Chondrocyte (in vitro differentiated cells): Measurements from ENCODE around the gene MAPK10. TPM values are rescaled to one million over a fixed set of nuclear protein-coding genes. Genes with fewer than 3 reads are reported as not detected.

Experiments used
- DNase-seq: peaks from one replicate; pipeline ENCODE4 v3.0.0; 2021; ENCODE audit warnings: mixed read lengths, low spot score
- H3K27ac Mint-ChIP-seq: one replicate; pipeline ENCODE4 v1.8.0; 2021; ENCODE audit warnings: mild to moderate bottlenecking, moderate library complexity, mixed read lengths; ENCODE audit not compliant: unreplicated experiment
- H3K27me3 Mint-ChIP-seq: 2 replicates; pipeline ENCODE4 v1.8.0; 2021; ENCODE audit warnings: low read depth, mixed read lengths
- H3K36me3 Mint-ChIP-seq: 2 replicates; pipeline ENCODE4 v1.8.0; 2021; ENCODE audit warnings: low read depth, mixed read lengths
- H3K4me1 Mint-ChIP-seq: 2 replicates; pipeline ENCODE4 v1.8.0; 2021; ENCODE audit warnings: low read depth, mild to moderate bottlenecking, mixed read lengths
- H3K4me3 Mint-ChIP-seq: one replicate; pipeline ENCODE4 v1.8.0; 2021; ENCODE audit warnings: mild to moderate bottlenecking, moderate library complexity, mixed read lengths; ENCODE audit not compliant: unreplicated experiment
- H3K9me3 Mint-ChIP-seq: 2 replicates; pipeline ENCODE4 v1.8.0; 2021; ENCODE audit warnings: low read depth, mixed read lengths
- CTCF ChIP-seq: fragments of 200-600 bp; sonication (generic); IDR thresholded peaks from 2 replicates; pipeline ENCODE4 v1.5.0; 2021; ENCODE audit warnings: antibody characterized with exemption, mild to moderate bottlenecking, moderate library complexity
- total RNA-seq: library from RNA; stranded (reverse); gene quantifications from 3 replicates; pipeline ENCODE4 v1.2.1, GENCODE V29; 2021

The MAPK10 gene
- total RNA-seq, 1 donor from 2014 or later, result 14.1 TPM

- Mint-ChIP-seq H3K27me3 (no peaks in the 10 kb centered on the region), H3K4me3 (no peak overlapping the region), H3K9me3 (peaks cover 22% of the 10 kb centered on the region), H3K4me1 (peaks cover 3% of the 10 kb centered on the region), H3K36me3 (peaks cover 18% of the 10 kb centered on the region), H3K27ac (no peak overlapping the region)
- no peak for TF ChIP-seq CTCF
- no peak for DNase-seq
Measured at GRCh38 chr4:86242677-86243076, 117.2 kb downstream of the MAPK10 start.

GRCh38 chr4:86235549-86235948, 124.3 kb downstream of the MAPK10 start:
- Mint-ChIP-seq H3K27me3 (no peaks in the 10 kb centered on the region), H3K36me3 (peaks cover 8% of the 10 kb centered on the region), H3K9me3 (peaks cover 17% of the 10 kb centered on the region), H3K27ac (no peak overlapping the region), H3K4me3 (no peak overlapping the region), H3K4me1 (peaks cover 14% of the 10 kb centered on the region)
- no peak for DNase-seq
- no peak for TF ChIP-seq CTCF

GRCh38 chr4:86233681-86234080, 126.2 kb downstream of the MAPK10 start:
- no peak for DNase-seq
- Mint-ChIP-seq H3K9me3 (peaks cover 12% of the 10 kb centered on the region), H3K36me3 (peaks cover 6% of the 10 kb centered on the region), H3K27me3 (no peaks in the 10 kb centered on the region), H3K27ac (no peak overlapping the region), H3K4me3 (no peak overlapping the region), H3K4me1 (peaks cover 14% of the 10 kb centered on the region)
- TF ChIP-seq CTCF, result no peak

GRCh38 chr4:86233090-86233489, 126.8 kb downstream of the MAPK10 start:
- peaks cover 14% of the 10 kb centered on the region for H3K4me1 Mint-ChIP-seq
- TF ChIP-seq CTCF, result no peak
- peak overlapping the region; percentile 5 for H3K27ac Mint-ChIP-seq
- H3K4me3 Mint-ChIP-seq, result no peak overlapping the region
- DNase-seq, result no peak
- H3K27me3 Mint-ChIP-seq, result no peaks in the 10 kb centered on the region
- peaks cover 8% of the 10 kb centered on the region for H3K9me3 Mint-ChIP-seq
- peaks cover 3% of the 10 kb centered on the region for H3K36me3 Mint-ChIP-seq

- Mint-ChIP-seq H3K4me1 (peaks cover 8% of the 10 kb centered on the region), H3K9me3 (peaks cover 6% of the 10 kb centered on the region), H3K36me3 (no peaks in the 10 kb centered on the region), H3K27me3 (no peaks in the 10 kb centered on the region), H3K27ac (no peak overlapping the region), H3K4me3 (no peak overlapping the region)
- TF ChIP-seq CTCF, result peak; percentile 76
- DNase-seq, result no peak
Measured at GRCh38 chr4:86223472-86223871, 136.4 kb downstream of the MAPK10 start.
